ENCODE measurements around the gene RAB40B.

GRCh38 chr17:82722341-82723013, 24.0 kb upstream of the RAB40B start:
- TF ChIP-seq REST (IDR thresholded peaks at IDR 0.05; ENCODE audit: low read depth), result no peak
- TF ChIP-seq TAF1 (IDR thresholded peaks at IDR 0.05; ENCODE audit: low read depth), result no peak
- TF ChIP-seq CEBPB (IDR thresholded peaks at IDR 0.05), result no peak
- TF ChIP-seq TEAD4 (IDR thresholded peaks at IDR 0.05), result no peak
- TF ChIP-seq TCF12 (IDR thresholded peaks at IDR 0.05; ENCODE audit: low read depth), result no peak
- TF ChIP-seq EP300 (IDR thresholded peaks at IDR 0.05; ENCODE audit: borderline replicate concordance), result no peak
- TF ChIP-seq RAD21 (IDR thresholded peaks at IDR 0.05; ENCODE audit: low read depth), result no peak
- TF ChIP-seq USF1 (IDR thresholded peaks at IDR 0.05), result no peak
- TF ChIP-seq CREB1 (IDR thresholded peaks at IDR 0.05; ENCODE audit: low read depth), result no peak
- TF ChIP-seq MAX (IDR thresholded peaks at IDR 0.05), result no peak
- no peak for TF ChIP-seq NFIC (IDR thresholded peaks at IDR 0.05)

Measured in Ishikawa (cell line).